Caco-2 (cell line): Measurements from ENCODE around the gene LTB4R. TPM values are rescaled to one million over a fixed set of nuclear protein-coding genes. Genes with fewer than 3 reads are reported as not detected.

Experiments used
- BruUV-seq: library from RNA; stranded (reverse); fragments of 400-500 nt; replicated peaks from 2 replicates; lab custom pipeline; 2021; lab: Mats Ljungman, UMichigan
- CTCF ChIA-PET: fragments of 300-600 bp; sonication (Branson Sonifier 250); formaldehyde crosslinking; loops from one replicate; lab custom pipeline; 2022; ENCODE audit warnings: antibody characterized with exemption; lab: Charles Lee
- POLR2A ChIA-PET: fragments of 300-600 bp; sonication (Branson Sonifier 250); formaldehyde crosslinking; loops from one replicate; lab custom pipeline; 2022; ENCODE audit warnings: antibody characterized with exemption; lab: Charles Lee
- DNase-seq, 2 experiments: peaks; one replicate each; pipeline versions ENCODE4 v3.0.0 to v3.0.0-alpha.2; 2020 to 2022
- H3K27me3 ChIP-seq: replicated peaks from 2 replicates; pipeline ENCODE4 v1.6.0; 2011; ENCODE audit warnings: low read length; ENCODE audit not compliant: control insufficient read depth, insufficient read depth
- H3K36me3 ChIP-seq: 2 replicates; pipeline ENCODE4 v1.5.1; 2011; ENCODE audit warnings: low read length; ENCODE audit not compliant: control insufficient read depth, insufficient read depth
- H3K4me1 ChIP-seq: fragments of 250-450 bp; sonication (Bioruptor Pico); 2 replicates; pipeline ENCODE4 v1.5.1; 2020; ENCODE audit warnings: mild to moderate bottlenecking
- H3K4me3 ChIP-seq: 2 replicates; pipeline ENCODE4 v1.5.1; 2011; ENCODE audit warnings: low read depth, mild to moderate bottlenecking, control low read depth, low read length
- H3K9me3 ChIP-seq: fragments of 250-450 bp; sonication (Bioruptor Pico); 2 replicates; pipeline ENCODE4 v1.5.1; 2020; ENCODE audit warnings: mild to moderate bottlenecking, moderate library complexity
- H3K27ac Mint-ChIP-seq: one replicate; pipeline ENCODE4 v1.8.0; 2022; ENCODE audit warnings: mixed read lengths; ENCODE audit not compliant: unreplicated experiment
- H3K27me3 Mint-ChIP-seq: one replicate; pipeline ENCODE4 v1.8.0; 2022; ENCODE audit warnings: mixed read lengths; ENCODE audit not compliant: insufficient read depth, unreplicated experiment
- H3K36me3 Mint-ChIP-seq: one replicate; pipeline ENCODE4 v1.8.0; 2022; ENCODE audit warnings: mild to moderate bottlenecking, mixed read lengths; ENCODE audit not compliant: insufficient read depth, unreplicated experiment
- H3K4me1 Mint-ChIP-seq: one replicate; pipeline ENCODE4 v1.8.0; 2022; ENCODE audit warnings: low read depth, mixed read lengths; ENCODE audit not compliant: unreplicated experiment
- H3K4me3 Mint-ChIP-seq: one replicate; pipeline ENCODE4 v1.8.0; 2022; ENCODE audit warnings: mild to moderate bottlenecking, moderate library complexity, mixed read lengths; ENCODE audit not compliant: unreplicated experiment
- H3K9me3 Mint-ChIP-seq: one replicate; pipeline ENCODE4 v1.8.0; 2022; ENCODE audit warnings: mixed read lengths; ENCODE audit not compliant: unreplicated experiment
- CTCF ChIP-seq, 2 experiments: fragments of 200-600 bp in 1 of 2; IDR thresholded peaks; 1 replicate in 1 of 2; 2 replicates in 1 of 2; pipeline versions ENCODE4 v1.5.1 to v1.8.0; 2011 to 2022; ENCODE audit warnings: antibody characterized with exemption in 1 of 2, control low read depth in 1 of 2, inconsistent platforms in 1 of 2, low read depth in 1 of 2, low read length in 1 of 2, mild to moderate bottlenecking in 1 of 2, moderate library complexity in 1 of 2; ENCODE audit not compliant: insufficient read depth in 1 of 2, severe bottlenecking in 1 of 2, unreplicated experiment in 1 of 2
- intact Hi-C: fragments of 100-400 bp; cut with micrococcal nuclease; formaldehyde crosslinking; loops from one replicate; pipeline ENCODE4 v1.10.0; 2022; ENCODE audit not compliant: unreplicated experiment
- total RNA-seq: library from RNA; stranded (reverse); gene quantifications from 2 replicates; pipeline ENCODE4 v1.2.3, GENCODE V29; 2022

LTB4R gene
- total RNA-seq, 1 experiment from 2014 or later, result 7.8 TPM

GRCh38 chr14:24323341-24323740 is 12.0 kb downstream of the LTB4R start:
- peaks cover 14% of the 10 kb centered on the region for H3K27me3 Mint-ChIP-seq
- H3K36me3 ChIP-seq, result no peaks in the 10 kb centered on the region
- H3K4me3 ChIP-seq, result no peak overlapping the region
- CTCF ChIA-PET, result no interaction called here
- no peak overlapping the region for H3K27ac Mint-ChIP-seq
- POLR2A ChIA-PET, result no interaction called here
- no peak for DNase-seq
- H3K4me1 ChIP-seq, result no peaks in the 10 kb centered on the region
- H3K9me3 Mint-ChIP-seq, result no peaks in the 10 kb centered on the region
- H3K27me3 ChIP-seq, result no peaks in the 10 kb centered on the region; the same call in 1 of the 2 replicates
- intact Hi-C loops, result no loop called here
- no peaks in the 10 kb centered on the region for H3K9me3 ChIP-seq
- BruUV-seq, result no TSS peak
- H3K4me1 Mint-ChIP-seq, result no peaks in the 10 kb centered on the region
- no peak overlapping the region for H3K4me3 Mint-ChIP-seq
- no peak for TF ChIP-seq CTCF (IDR thresholded peaks at IDR 0.05; ENCODE audit: insufficient read depth in 1 of 2, low read depth in 1 of 2, low read length in 1 of 2, severe bottlenecking in 1 of 2, unreplicated experiment in 1 of 2)
- H3K36me3 Mint-ChIP-seq, result no peaks in the 10 kb centered on the region

GRCh38 chr14:24324024-24324423 is 12.7 kb downstream of the LTB4R start:
- H3K27ac Mint-ChIP-seq, result no peak overlapping the region
- Histone ChIP-seq H3K4me3 (no peak overlapping the region), H3K27me3 (no peaks in the 10 kb centered on the region; the same call in 1 of the 2 replicates), H3K36me3 (no peaks in the 10 kb centered on the region), H3K9me3 (no peaks in the 10 kb centered on the region), H3K4me1 (no peaks in the 10 kb centered on the region)
- H3K9me3 Mint-ChIP-seq, result no peaks in the 10 kb centered on the region
- BruUV-seq, result no TSS peak
- ChIA-PET CTCF (interaction anchor here (0.8 kb wide), 1 partner anchor 10 kb away, joined by 3 read pairs; no protein-coding TSS in a partner anchor), POLR2A (no interaction called here)
- no peaks in the 10 kb centered on the region for H3K36me3 Mint-ChIP-seq
- intact Hi-C loops, result no loop called here
- DNase-seq, result no peak
- H3K4me3 Mint-ChIP-seq, result no peak overlapping the region
- H3K27me3 Mint-ChIP-seq, result peaks cover 10% of the 10 kb centered on the region
- H3K4me1 Mint-ChIP-seq, result no peaks in the 10 kb centered on the region
- no peak for TF ChIP-seq CTCF (IDR thresholded peaks at IDR 0.05; ENCODE audit: insufficient read depth in 1 of 2, low read depth in 1 of 2, low read length in 1 of 2, severe bottlenecking in 1 of 2, unreplicated experiment in 1 of 2)

GRCh38 chr14:24325041-24325530 is 13.8 kb downstream of the LTB4R start:
- CTCF ChIA-PET, result interaction anchor here (0.6 to 1.4 kb wide), 3 partner anchors 9 to 106 kb away, joined by 3 read pairs; no protein-coding TSS in a partner anchor
- Histone ChIP-seq H3K36me3 (no peaks in the 10 kb centered on the region), H3K4me1 (no peaks in the 10 kb centered on the region), H3K9me3 (no peaks in the 10 kb centered on the region), H3K27me3 (no peaks in the 10 kb centered on the region; the same call in 1 of the 2 replicates), H3K4me3 (no peak overlapping the region)
- Mint-ChIP-seq H3K27me3 (peaks cover 3% of the 10 kb centered on the region), H3K27ac (no peak overlapping the region), H3K4me3 (no peak overlapping the region), H3K9me3 (no peaks in the 10 kb centered on the region), H3K4me1 (no peaks in the 10 kb centered on the region), H3K36me3 (no peaks in the 10 kb centered on the region)
- POLR2A ChIA-PET, result no interaction called here
- intact Hi-C loops, result no loop called here
- TF ChIP-seq CTCF (IDR thresholded peaks at IDR 0.05; ENCODE audit: insufficient read depth in 1 of 2, low read depth in 1 of 2, low read length in 1 of 2, severe bottlenecking in 1 of 2, unreplicated experiment in 1 of 2), result no peak
- no peak for DNase-seq
- BruUV-seq, result no TSS peak
